ENCODE results near the gene SMAP2.

- no peak for TF ChIP-seq POLR2AphosphoS5 (IDR thresholded peaks at IDR 0.05; ENCODE audit: borderline replicate concordance, low read depth, low read length)
- TF ChIP-seq EZH2 (IDR thresholded peaks at IDR 0.05), result no peak
- no peak for TF ChIP-seq FOXP2 (optimal IDR thresholded peaks at IDR 0.05; ENCODE audit: control extremely low read depth, extremely low read length, insufficient read depth)
Observed at GRCh38 chr1:40352126-40352525, 21.4 kb upstream of the SMAP2 start.
